HPDE6-E6E7 (cell line): ENCODE results near the gene TNNT2.

ENCODE experiments used
- DNase-seq: peaks from one replicate; pipeline ENCODE4 v3.0.0; 2011; ENCODE audit warnings: missing footprints; ENCODE audit errors: extremely low spot score

TNNT2 gene

GRCh38 chr1:201376464-201377374 lies 761 bp downstream of the TNNT2 start:
- peak; percentile 73 for DNase-seq

GRCh38 chr1:201376107-201376463 lies 1.4 kb downstream of the TNNT2 start:
- DNase-seq: no peak

GRCh38 chr1:201375169-201375568 lies 2.3 kb downstream of the TNNT2 start:
- DNase-seq: no peak

- no peak for DNase-seq
Observed at GRCh38 chr1:201374364-201374763, 3.1 kb downstream of the TNNT2 start.

GRCh38 chr1:201371792-201372191 lies 5.7 kb downstream of the TNNT2 start:
- DNase-seq: no peak

GRCh38 chr1:201371276-201371675 lies 6.2 kb downstream of the TNNT2 start:
- DNase-seq: no peak

GRCh38 chr1:201370500-201370899 lies 7.0 kb downstream of the TNNT2 start:
- no peak for DNase-seq

- no peak for DNase-seq
Observed at GRCh38 chr1:201369209-201369608, 8.3 kb downstream of the TNNT2 start.

GRCh38 chr1:201366696-201367095 lies 10.8 kb downstream of the TNNT2 start:
- DNase-seq: no peak

GRCh38 chr1:201365251-201365650 lies 12.2 kb downstream of the TNNT2 start:
- DNase-seq: no peak

- no peak for DNase-seq
Observed at GRCh38 chr1:201364808-201365105, 12.7 kb downstream of the TNNT2 start.

GRCh38 chr1:201363467-201363866 lies 14.0 kb downstream of the TNNT2 start:
- DNase-seq: no peak

GRCh38 chr1:201362906-201363305 lies 14.6 kb downstream of the TNNT2 start:
- no peak for DNase-seq

- peak; percentile 80 for DNase-seq
Observed at GRCh38 chr1:201361652-201362504, 15.6 kb downstream of the TNNT2 start.

- DNase-seq: no peak
Observed at GRCh38 chr1:201360901-201361651, 16.4 kb downstream of the TNNT2 start.

GRCh38 chr1:201360486-201360885 lies 17.0 kb downstream of the TNNT2 start:
- DNase-seq: no peak

GRCh38 chr1:201359873-201360210 lies 17.6 kb downstream of the TNNT2 start:
- no peak for DNase-seq

- no peak for DNase-seq
Observed at GRCh38 chr1:201359031-201359872, 18.2 kb downstream of the TNNT2 start.

GRCh38 chr1:201358596-201358995 lies 18.9 kb downstream of the TNNT2 start:
- DNase-seq: no peak

- no peak for DNase-seq
Observed at GRCh38 chr1:201357636-201358348, 19.7 kb downstream of the TNNT2 start.

- no peak for DNase-seq
Observed at GRCh38 chr1:201357211-201357610, 20.3 kb downstream of the TNNT2 start.
